ENCODE results near the gene TRIP13. TPM values are rescaled to one million over a fixed set of nuclear protein-coding genes. Genes with fewer than 3 reads are reported as not detected.
"Not testable (repeated sequence)": the region's sequence is repeated elsewhere in the genome, so short reads cannot be mapped to it uniquely, and the experiment has no call there.

The TRIP13 gene
- total RNA-seq, 1 donor from 2014 or later, result 0.48 TPM

DNA sequence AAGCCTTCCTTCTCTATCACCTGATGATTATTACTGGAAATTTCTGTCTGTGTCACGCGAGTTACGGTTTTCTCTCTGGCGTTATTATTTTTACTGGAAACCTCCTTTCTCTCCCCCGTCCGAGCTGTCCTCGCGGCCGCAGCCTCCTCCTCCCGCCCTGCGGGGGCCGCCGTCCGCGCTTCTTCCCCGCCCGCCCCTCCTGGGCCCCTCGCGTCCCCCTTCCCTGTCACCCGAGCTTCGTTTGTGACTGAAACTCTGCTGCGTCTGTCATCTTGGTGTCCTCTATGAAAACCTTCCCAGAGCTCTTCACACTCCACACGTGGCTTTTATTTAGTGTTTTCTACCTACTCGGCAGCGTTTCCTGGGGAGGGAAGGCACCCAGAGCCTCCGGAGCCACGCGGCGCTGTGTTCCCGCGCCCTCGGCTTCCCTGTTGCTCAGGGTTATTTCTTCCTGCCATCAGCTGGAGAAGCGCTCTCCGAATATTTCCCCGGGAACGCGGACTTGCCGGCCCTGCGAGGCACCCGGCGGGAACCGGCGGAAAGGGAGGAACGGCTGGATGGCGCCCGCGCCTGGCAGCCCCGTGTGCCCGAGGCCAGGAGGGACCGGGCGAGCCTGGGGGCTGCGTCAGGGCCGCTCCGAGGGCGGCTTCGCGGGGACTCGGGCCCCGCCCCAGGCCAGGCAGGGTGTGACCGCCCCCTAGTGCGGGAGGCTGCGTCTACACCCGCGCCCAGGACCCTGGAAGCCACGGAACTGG, 33.9 kb downstream of the TRIP13 start:
- DNase-seq (peak; percentile 49), ATAC-seq (ENCODE audit: poor library complexity) (peak; percentile 84)
- intact Hi-C loops (cut with DNase I), result no loop called here

DNA sequence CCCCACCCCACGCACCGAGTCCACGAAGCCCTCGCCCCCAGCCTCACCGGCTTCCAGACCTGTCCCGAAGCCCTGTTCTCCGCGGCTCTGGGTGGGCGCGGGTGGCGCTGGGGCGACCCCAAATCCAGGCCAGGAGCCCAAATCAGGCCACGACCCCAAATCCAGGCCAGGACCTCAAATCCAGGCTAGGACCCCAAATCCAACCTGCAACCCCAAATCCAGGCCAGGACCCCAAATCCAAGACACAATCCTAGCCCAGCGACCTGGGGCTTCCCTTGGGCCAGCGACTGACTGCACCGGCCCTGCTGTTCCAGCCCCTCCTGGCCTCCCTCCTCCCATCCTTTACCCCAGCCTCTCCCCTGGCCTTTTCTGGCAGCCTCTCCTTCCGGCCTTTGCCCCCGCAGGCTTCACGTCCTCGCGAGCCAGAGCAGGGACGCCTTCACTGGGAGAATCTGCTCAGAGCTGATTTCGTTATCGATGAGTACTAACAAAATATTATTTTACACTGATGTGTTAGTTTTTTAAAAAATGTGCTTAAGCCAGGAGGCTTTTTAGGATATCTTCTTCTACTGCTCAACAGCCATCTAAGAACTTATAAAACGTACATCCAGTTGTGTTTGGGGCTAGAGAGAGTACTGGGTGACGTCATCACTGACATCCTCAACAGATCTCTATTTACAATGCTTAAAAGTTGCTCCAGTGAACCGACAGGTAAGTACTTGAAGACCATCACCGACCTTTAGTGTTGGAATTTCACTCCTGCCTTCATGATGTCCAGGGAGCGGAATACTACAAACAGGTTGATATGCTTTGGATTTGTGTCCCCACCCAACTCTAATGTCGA, 34.7 kb downstream of the TRIP13 start:
- ATAC-seq (ENCODE audit: poor library complexity) (no peak), DNase-seq (no peak)
- intact Hi-C loops (cut with DNase I), result no loop called here

DNA sequence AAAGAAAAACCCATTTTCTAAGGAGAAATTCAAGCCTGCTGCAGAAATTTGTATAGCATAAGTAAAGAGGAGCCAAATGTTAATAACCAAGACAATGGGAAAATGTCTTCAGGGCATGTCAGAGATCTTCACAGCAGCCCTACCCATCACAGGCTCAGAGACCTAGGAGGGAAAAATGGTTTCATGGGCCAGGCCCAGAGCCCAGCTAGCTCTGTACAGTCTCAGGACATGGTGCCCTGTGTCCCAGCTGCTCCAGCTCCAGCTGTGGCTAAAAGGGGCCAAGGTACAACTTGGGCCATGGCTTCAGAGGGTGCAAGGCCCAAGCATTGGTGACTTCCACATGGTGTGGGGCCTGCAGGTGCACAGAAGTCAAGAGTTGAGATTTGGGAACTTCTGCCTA, 36.5 kb downstream of the TRIP13 start:
- ATAC-seq (ENCODE audit: poor library complexity); DNase-seq; intact Hi-C loops (cut with DNase I): not testable (repeated sequence)

DNA sequence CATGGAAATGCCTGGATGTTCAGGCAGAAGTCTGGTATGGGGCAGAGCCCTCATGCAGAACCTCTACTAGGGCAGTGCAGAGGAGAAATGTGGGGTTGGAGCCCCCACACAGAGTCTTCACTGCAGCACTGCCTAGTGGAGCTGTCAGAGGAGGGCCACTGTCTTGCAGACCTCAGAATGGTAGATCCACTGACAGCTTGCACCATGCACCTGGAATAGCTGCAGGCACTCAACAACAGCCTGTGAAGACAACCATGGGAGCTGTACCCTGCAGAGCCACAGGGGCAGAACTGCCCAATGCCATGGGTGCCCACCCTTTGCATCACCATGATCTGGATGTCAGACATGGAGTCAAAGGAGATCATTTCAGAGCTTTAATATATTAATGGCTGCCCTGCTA, 36.9 kb downstream of the TRIP13 start:
- DNase-seq, result no peak
- no peak for ATAC-seq (ENCODE audit: poor library complexity)
- intact Hi-C loops (cut with DNase I), result no loop called here

DNA sequence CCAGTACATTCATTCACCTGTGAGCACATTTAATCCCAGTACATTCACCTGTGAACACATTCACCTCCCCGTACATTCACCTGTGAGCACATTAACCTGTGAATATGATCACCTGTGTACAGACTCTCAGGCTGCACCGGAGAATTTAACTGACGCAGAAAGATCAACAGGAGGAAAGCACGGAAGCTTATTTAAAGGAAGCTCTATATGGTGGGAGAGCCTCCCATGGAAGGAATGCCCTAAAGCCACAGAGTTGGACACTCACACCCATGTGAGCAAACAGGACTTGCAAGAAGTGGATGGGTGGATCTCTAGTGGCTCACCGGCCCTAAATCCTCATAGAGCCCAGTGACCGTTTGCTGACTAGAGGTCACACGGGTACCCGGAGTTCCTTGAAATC, 38.2 kb downstream of the TRIP13 start:
- DNase-seq (no peak), ATAC-seq (ENCODE audit: poor library complexity) (no peak)
- intact Hi-C loops (cut with DNase I), result no loop called here

DNA sequence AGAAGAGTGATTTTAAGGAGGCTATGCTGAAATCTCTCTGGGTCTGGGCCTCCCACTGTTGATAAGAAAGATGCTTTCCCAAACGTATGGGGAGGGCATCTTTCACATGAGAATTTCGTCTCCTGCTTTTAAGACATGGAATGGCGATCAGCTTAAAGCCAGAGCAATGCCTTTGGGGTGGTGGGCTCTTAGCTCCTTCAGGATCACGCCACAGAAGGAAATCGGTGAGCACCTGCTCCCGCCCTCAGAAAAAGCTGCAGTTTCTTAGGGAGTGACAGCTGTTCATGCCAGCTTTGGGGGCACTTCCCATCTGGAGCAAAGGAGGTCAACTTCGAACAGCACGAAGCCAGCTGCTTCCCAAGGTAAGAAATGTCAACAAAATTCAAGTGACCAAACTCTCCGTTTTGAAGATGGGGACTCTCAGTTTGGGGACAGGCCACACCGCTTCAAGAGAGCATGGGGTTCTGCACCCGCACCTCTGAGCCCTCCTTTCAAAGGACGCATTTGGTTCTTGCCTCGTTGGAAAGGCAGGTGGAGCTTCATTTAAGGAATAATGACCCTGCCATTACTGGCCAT, 39.0 kb downstream of the TRIP13 start:
- DNase-seq (no peak), ATAC-seq (ENCODE audit: poor library complexity) (no peak)
- intact Hi-C loops (cut with DNase I), result no loop called here

DNA sequence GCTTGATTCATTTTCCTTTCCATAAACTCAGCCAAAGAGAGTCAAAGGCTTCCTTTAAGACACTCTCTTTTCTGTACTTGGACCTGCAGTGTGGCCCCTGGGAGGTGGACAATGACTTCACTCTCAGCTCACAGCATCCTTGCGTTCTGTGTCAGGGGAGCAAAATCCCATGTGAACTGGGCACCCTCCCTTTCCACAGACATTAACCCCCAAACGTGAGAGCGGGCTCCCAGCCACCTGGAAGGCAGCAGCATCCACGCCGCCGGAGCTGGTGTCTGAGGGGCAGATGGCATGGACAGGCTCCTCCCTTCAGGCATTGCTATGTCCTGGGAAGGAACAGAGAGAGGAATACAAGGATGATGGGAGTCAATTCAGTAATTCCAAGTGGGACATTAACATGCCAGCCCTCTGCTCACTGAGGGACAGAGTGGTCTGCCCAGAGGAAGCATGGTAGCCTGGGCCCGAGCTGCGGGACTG, 39.5 kb downstream of the TRIP13 start:
- no peak for DNase-seq

DNA sequence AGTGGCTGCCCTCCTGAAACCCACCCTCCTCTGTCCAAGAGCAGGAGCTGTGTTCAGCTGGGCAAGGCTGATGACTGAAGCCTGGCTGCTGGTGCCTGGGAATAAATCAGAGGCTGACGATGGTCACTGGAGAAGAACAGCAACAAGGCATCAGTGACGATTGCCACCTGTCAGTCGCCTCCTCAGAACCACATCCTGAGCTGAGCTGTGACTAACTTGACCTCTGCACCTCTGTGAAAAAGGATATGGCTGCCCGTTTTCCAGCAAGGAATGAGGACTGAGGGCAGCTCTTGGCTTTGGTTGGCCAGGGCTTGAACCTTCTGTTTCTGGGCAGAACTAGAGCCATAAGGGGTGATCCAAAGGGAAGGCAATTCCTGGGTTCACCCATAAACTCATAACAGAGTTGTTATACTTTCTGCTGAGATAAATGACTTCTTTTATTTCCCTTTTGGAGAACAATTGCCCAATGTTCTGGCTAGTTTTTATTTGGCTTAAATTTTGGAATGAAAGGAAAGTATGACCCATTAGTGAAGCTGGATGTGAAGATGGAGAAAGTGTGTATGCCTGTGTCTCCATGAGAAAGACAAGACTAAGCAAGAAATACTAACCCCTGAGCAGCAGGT, 40.1 kb downstream of the TRIP13 start:
- no peak for DNase-seq
- intact Hi-C loops (cut with DNase I), result no loop called here
- peak; percentile 74 for ATAC-seq (ENCODE audit: poor library complexity)

More for the DNA sequence above, 39.5 kb downstream of the TRIP13 start:
- ATAC-seq (ENCODE audit: poor library complexity), result no peak
- intact Hi-C loops (cut with DNase I), result no loop called here

DNA sequence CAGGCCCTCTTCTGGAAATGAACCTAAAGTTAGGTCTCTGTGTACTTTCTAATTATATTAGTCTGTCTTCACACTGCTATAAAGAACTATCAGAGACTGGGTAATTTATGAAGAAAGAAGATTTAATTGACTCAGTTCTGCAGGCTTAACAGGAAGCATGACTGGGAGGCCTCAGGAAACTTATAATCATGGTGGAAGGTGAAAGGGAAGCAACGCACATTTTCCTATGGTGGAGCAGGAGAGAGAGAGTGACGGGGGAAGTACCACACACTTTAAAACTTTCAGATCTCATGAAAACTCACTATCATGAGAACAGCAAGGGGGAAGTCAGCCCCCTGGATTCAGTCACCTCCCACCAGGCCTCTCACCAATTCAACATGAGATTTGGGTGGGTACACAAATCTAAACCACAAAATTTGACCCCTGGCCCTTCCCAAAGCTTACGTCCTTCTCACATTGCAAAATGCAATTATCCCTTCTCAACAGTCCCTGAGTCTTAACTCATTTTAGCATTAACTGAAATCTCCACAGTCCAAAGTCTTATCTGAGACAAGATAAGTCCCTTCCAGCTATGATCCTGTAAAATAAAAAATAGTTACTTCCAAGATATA, 40.7 kb downstream of the TRIP13 start:
- intact Hi-C loops (cut with DNase I), result no loop called here
- ATAC-seq (ENCODE audit: poor library complexity) (peak; percentile 31), DNase-seq (no peak)

DNA sequence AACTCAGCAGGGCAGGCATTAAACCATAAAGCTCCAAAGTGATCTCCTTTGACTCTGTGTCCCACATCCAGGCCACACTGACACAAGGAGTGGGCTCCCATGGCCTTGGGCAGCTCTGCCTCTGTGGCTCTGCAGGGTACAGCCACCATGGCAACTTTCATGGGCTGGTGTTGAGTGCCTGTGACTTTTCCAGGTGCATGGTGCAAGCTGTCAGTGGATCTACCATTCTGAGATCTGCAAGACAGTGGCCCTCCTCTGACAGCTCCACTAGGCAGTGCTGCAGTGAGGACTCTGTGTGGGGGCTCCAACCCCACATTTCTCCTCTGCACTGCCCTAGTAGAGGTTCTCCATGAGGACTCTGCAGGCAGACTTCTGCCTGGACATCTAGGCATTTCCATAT, 41.3 kb downstream of the TRIP13 start:
- ATAC-seq (ENCODE audit: poor library complexity); DNase-seq; intact Hi-C loops (cut with DNase I): not testable (repeated sequence)

DNA sequence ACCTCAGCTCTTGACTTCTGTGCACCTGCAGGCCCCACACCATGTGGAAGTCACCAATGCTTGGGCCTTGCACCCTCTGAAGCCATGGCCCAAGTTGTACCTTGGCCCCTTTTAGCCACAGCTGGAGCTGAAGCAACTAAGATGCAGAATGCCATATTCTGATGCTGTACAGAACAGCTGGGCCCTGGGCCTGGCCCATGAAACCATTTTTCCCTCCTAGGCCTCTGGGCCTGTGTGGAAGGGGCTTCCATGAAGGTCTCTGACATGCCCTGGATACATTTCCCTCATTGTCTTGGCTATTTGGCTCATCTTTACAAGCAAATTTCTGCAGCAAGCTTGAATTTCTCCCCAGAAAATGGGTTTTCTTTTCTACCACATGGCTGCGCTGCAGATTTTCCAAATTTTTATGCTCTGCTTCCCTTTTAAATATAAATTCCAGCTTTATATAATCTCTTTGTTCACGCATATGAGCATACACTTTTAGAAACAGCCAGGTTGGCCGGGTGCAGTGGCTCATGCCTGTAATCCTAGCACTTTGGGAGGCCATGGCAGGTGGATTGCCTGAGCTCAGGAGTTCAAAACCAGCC, 41.8 kb downstream of the TRIP13 start:
- DNase-seq; ATAC-seq (ENCODE audit: poor library complexity); intact Hi-C loops (cut with DNase I): not testable (repeated sequence)

DNA sequence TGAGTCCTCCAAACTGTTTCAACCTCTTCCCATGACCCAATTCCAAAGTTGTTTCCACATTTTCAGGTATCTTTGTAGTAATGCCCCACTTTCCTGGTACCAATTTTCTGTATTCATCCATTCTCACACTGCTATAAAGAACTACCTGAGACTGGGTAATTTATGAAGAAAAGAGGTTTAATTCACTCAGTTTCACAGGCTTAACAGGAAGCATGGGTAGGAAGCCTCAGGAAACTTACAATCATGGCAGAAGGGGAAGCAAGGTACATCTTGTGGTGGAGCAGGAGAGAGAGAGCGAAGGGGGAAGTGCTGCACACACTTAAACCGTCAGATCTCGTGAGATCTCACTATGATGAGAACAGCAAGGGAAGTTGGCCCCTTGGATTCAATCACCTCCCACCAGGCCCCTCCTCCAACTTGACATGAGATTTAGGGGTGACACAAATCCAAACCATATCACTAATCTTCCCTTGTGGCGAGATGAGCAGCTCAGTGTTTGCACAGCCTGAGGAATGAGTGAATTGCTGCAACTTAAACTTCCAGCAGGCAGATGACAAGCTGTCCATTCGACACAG, 42.9 kb downstream of the TRIP13 start:
- ATAC-seq (ENCODE audit: poor library complexity), result no peak
- intact Hi-C loops (cut with DNase I), result no loop called here
- no peak for DNase-seq

DNA sequence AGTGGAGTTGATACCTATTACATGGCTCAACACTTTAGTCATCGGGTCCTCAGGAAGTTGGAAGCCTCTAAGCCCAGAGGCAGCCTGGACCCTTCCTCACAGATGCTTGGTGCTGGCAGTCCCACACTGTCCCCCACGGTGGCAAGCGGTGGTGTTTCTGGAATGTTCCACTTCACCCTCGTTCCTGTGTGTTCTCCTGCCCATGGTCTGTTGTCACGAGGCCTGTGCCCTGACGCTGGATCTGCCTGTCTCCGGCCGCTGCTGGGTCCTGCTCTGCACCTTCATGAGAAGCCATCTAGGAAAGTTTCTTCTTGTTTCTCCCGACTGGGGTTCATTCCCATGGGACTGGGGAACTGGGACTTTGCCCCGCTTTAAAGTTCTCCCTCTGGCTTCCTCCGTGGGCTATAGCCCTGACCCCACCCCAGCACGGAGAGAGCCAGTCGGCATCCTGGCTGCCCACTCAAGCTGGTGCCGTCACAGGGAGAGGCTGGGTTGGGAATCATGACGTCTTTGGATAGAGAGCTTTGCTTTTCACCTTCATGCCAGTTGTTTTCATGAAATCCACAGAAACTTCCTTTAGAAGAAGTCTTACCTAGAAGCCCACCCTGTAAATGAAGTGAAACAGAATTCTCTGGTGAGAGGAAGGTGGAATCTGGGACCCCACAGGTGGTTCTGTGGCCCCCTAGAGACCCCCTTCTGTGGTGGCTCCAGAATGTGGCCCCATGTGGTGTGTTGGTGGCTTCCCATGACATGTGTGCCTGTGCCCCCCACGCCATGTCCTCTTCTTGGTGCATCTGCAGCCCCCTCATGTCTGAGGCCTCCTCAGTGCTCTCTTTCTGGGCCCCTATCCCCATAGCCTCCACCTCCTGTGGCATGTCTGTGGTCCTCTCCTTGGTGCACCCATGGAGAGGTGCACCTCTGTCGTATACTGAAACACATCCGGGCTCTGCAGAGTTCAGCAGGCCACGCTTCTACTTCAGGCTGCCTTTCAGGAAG, 43.8 kb downstream of the TRIP13 start:
- ATAC-seq (ENCODE audit: poor library complexity) (no peak), DNase-seq (no peak)
- intact Hi-C loops (cut with DNase I), result no loop called here

DNA sequence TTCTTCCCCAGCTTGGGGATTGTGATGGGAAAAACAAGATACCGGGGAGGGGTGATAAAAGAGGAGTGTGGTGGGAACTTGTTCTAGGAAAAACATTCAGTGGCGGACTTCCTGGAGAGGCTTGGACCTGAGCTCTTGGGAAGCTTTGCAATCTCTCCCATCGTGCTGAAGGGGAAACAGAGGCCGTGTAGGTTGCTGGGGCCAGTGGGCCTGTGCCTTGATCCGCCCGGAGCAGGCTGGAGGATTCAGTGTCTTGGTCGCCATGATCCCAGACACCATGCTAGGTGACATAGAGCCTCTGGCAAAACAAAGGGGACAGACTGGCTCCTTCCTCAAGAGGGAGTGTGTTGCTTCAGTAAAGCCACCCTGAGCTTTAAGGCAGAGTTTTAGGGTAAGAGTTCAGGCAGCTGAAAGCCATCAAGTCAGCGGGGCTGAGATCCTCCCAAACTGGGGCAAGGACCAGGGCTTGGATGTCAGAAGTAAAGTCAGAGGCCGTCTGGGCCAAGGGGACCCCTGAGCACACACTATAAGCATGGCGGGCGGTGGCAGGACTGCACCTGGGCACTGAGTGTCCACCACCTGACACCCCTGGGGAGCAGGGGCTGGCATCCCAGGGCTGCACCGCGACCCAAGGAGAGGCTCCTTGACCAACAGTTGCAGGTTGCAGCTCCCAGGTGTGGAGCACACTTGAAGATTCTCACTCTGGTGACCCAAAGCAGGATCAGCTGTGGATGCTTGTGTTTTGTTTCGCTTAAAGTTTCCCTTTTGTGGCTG, 44.7 kb downstream of the TRIP13 start:
- no peak for ATAC-seq (ENCODE audit: poor library complexity)
- intact Hi-C loops (cut with DNase I), result no loop called here
- DNase-seq, result no peak

DNA sequence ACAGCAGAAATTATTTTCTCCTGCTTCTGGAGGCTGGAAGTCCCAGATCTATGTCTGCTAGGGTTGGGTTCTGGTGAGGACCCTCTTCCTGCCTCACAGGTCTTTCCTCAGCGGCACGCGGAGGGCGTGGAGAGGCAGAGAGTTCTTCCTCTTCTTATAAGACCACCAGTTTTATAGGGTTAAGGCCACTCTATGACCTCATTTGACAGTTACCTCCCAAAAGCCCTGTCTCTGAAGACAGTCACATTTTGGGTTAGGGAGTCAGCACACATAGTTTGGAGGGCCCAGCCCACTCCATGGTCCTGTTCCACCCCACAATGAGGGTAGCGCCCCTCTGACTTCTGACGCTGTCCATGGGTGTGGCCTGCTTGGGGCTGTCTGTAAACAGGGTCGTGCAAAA, 46.7 kb downstream of the TRIP13 start:
- intact Hi-C loops (cut with DNase I), result no loop called here
- DNase-seq (no peak), ATAC-seq (ENCODE audit: poor library complexity) (no peak)

DNA sequence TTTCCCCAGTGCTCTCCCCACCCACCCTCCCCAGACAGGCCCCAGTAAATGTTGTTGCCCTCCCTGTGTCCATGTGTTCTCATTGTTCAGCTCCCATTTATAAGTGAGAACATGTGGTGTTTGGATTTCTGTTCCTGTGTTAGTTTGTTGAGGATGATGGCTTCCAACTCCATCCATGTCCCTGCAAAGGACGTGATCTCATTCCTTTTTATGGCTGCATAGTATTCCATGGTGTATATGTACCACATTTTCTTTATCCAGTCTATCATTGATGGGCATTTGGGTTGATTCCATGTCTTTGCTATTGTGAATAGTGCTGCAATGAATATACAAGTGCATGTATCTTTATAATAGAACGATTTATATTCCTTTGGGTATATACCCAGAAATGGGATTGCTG, 48.1 kb downstream of the TRIP13 start:
- intact Hi-C loops (cut with DNase I); ATAC-seq (ENCODE audit: poor library complexity); DNase-seq: not testable (repeated sequence)

Measured in Right ventricle myocardium superior (tissue), 1 donor.